Measurements from ENCODE around the gene XRN1. TPM values are rescaled to one million over a fixed set of nuclear protein-coding genes. Genes with fewer than 3 reads are reported as not detected.
"Not testable (repeated sequence)": the region's sequence is repeated elsewhere in the genome, so short reads cannot be mapped to it uniquely, and the experiment has no call there.

XRN1 gene
- total RNA-seq, 1 donor from 2014 or later = 51.4 TPM

GRCh38 chr3:142450881-142451280 is 3.0 kb upstream of the XRN1 start:
- peaks cover 6% of the 10 kb centered on the region for H3K4me1 Mint-ChIP-seq (ENCODE audit: low read depth)
- no peak for DNase-seq (ENCODE audit: low spot score)
- H3K27me3 Mint-ChIP-seq (ENCODE audit: low read depth) = no peaks in the 10 kb centered on the region
- peaks cover 30% of the 10 kb centered on the region for H3K36me3 Mint-ChIP-seq (ENCODE audit: low read depth)
- intact Hi-C loops (cut with micrococcal nuclease) = no loop called here
- no peak overlapping the region for H3K4me3 Mint-ChIP-seq (ENCODE audit: low read depth)
- no peak overlapping the region for H3K27ac Mint-ChIP-seq
- no peaks in the 10 kb centered on the region for H3K9me3 Mint-ChIP-seq

- no peak for DNase-seq (ENCODE audit: low spot score)
- Mint-ChIP-seq H3K27me3 (ENCODE audit: low read depth) (no peaks in the 10 kb centered on the region), H3K4me1 (ENCODE audit: low read depth) (peaks cover 12% of the 10 kb centered on the region), H3K36me3 (ENCODE audit: low read depth) (peaks cover 34% of the 10 kb centered on the region), H3K4me3 (ENCODE audit: low read depth) (no peak overlapping the region), H3K9me3 (no peaks in the 10 kb centered on the region), H3K27ac (no peak overlapping the region)
- intact Hi-C loops (cut with micrococcal nuclease) = no loop called here
Observed at GRCh38 chr3:142450189-142450588, 2.4 kb upstream of the XRN1 start.

- peaks cover 21% of the 10 kb centered on the region for H3K4me1 Mint-ChIP-seq (ENCODE audit: low read depth)
- intact Hi-C loops (cut with micrococcal nuclease) = loop anchor here (1.0 to 10.0 kb wide), 8 partner anchors 53 to 1525 kb away; partner anchors contain the start of genes DIPK2A, RNF7, TFDP2 and TRPC1
- peak; percentile 41 for DNase-seq (ENCODE audit: low spot score)
- H3K27ac Mint-ChIP-seq = peak overlapping the region; percentile 96
- peaks cover 42% of the 10 kb centered on the region for H3K36me3 Mint-ChIP-seq (ENCODE audit: low read depth)
- no peaks in the 10 kb centered on the region for H3K27me3 Mint-ChIP-seq (ENCODE audit: low read depth)
- peak overlapping the region; percentile 91 for H3K4me3 Mint-ChIP-seq (ENCODE audit: low read depth)
- no peaks in the 10 kb centered on the region for H3K9me3 Mint-ChIP-seq
Observed at GRCh38 chr3:142447301-142447851, 461 bp downstream of the XRN1 start.

GRCh38 chr3:142445816-142446254 is 2.0 kb downstream of the XRN1 start:
- peak; percentile 24 for DNase-seq (ENCODE audit: low spot score)
- peak overlapping the region; percentile 91 for H3K4me3 Mint-ChIP-seq (ENCODE audit: low read depth)
- peak overlapping the region; percentile 96 for H3K27ac Mint-ChIP-seq
- no peaks in the 10 kb centered on the region for H3K27me3 Mint-ChIP-seq (ENCODE audit: low read depth)
- intact Hi-C loops (cut with micrococcal nuclease) = loop anchor here (1.0 to 10.0 kb wide), 8 partner anchors 55 to 1526 kb away; partner anchors contain the start of genes ATR, DIPK2A, RNF7 and TFDP2
- no peaks in the 10 kb centered on the region for H3K9me3 Mint-ChIP-seq
- peaks cover 21% of the 10 kb centered on the region for H3K4me1 Mint-ChIP-seq (ENCODE audit: low read depth)
- peaks cover 36% of the 10 kb centered on the region for H3K36me3 Mint-ChIP-seq (ENCODE audit: low read depth)

GRCh38 chr3:142444343-142444742 is 3.5 kb downstream of the XRN1 start:
- Mint-ChIP-seq H3K9me3 (no peaks in the 10 kb centered on the region), H3K4me1 (ENCODE audit: low read depth) (peaks cover 21% of the 10 kb centered on the region), H3K4me3 (ENCODE audit: low read depth) (no peak overlapping the region), H3K36me3 (ENCODE audit: low read depth) (peaks cover 33% of the 10 kb centered on the region), H3K27me3 (ENCODE audit: low read depth) (no peaks in the 10 kb centered on the region), H3K27ac (no peak overlapping the region)
- intact Hi-C loops (cut with micrococcal nuclease) = loop anchor here (10.0 kb wide), 1 partner anchor 300 kb away; the partner anchor contains the start of gene TFDP2
- no peak for DNase-seq (ENCODE audit: low spot score)

GRCh38 chr3:142443060-142443459 is 4.8 kb downstream of the XRN1 start:
- Mint-ChIP-seq H3K36me3 (ENCODE audit: low read depth) (peaks cover 32% of the 10 kb centered on the region), H3K4me1 (ENCODE audit: low read depth) (peaks cover 20% of the 10 kb centered on the region)
- not testable (repeated sequence) for H3K4me3 Mint-ChIP-seq (ENCODE audit: low read depth); H3K9me3 Mint-ChIP-seq; DNase-seq (ENCODE audit: low spot score); H3K27me3 Mint-ChIP-seq (ENCODE audit: low read depth); H3K27ac Mint-ChIP-seq
- intact Hi-C loops (cut with micrococcal nuclease) = loop anchor here (10.0 kb wide), 1 partner anchor 298 kb away; the partner anchor contains the start of gene TFDP2

GRCh38 chr3:142439499-142440220 is 8.2 kb downstream of the XRN1 start:
- not testable (repeated sequence) for H3K27ac Mint-ChIP-seq; H3K4me3 Mint-ChIP-seq (ENCODE audit: low read depth); H3K9me3 Mint-ChIP-seq; DNase-seq (ENCODE audit: low spot score); H3K27me3 Mint-ChIP-seq (ENCODE audit: low read depth)
- H3K36me3 Mint-ChIP-seq (ENCODE audit: low read depth) = peaks cover 25% of the 10 kb centered on the region
- intact Hi-C loops (cut with micrococcal nuclease) = loop anchor here (10.0 kb wide), 1 partner anchor 295 kb away; the partner anchor contains the start of gene TFDP2
- H3K4me1 Mint-ChIP-seq (ENCODE audit: low read depth) = peaks cover 17% of the 10 kb centered on the region

GRCh38 chr3:142438096-142438495 is 9.7 kb downstream of the XRN1 start:
- H3K27me3 Mint-ChIP-seq (ENCODE audit: low read depth); intact Hi-C loops (cut with micrococcal nuclease); DNase-seq (ENCODE audit: low spot score); H3K27ac Mint-ChIP-seq; H3K9me3 Mint-ChIP-seq; H3K4me3 Mint-ChIP-seq (ENCODE audit: low read depth): not testable (repeated sequence)
- Mint-ChIP-seq H3K36me3 (ENCODE audit: low read depth) (peaks cover 18% of the 10 kb centered on the region), H3K4me1 (ENCODE audit: low read depth) (peaks cover 11% of the 10 kb centered on the region)

- H3K27ac Mint-ChIP-seq = no peak overlapping the region
- DNase-seq (ENCODE audit: low spot score) = no peak
- no peak overlapping the region for H3K4me3 Mint-ChIP-seq (ENCODE audit: low read depth)
- intact Hi-C loops (cut with micrococcal nuclease) = no loop called here
- H3K27me3 Mint-ChIP-seq (ENCODE audit: low read depth) = no peaks in the 10 kb centered on the region
- peaks cover 22% of the 10 kb centered on the region for H3K36me3 Mint-ChIP-seq (ENCODE audit: low read depth)
- no peaks in the 10 kb centered on the region for H3K9me3 Mint-ChIP-seq
- peaks cover 11% of the 10 kb centered on the region for H3K4me1 Mint-ChIP-seq (ENCODE audit: low read depth)
Observed at GRCh38 chr3:142436951-142437585, 10.8 kb downstream of the XRN1 start.

- Mint-ChIP-seq H3K27me3 (ENCODE audit: low read depth) (no peaks in the 10 kb centered on the region), H3K36me3 (ENCODE audit: low read depth) (peaks cover 37% of the 10 kb centered on the region), H3K4me1 (ENCODE audit: low read depth) (peaks cover 20% of the 10 kb centered on the region), H3K4me3 (ENCODE audit: low read depth) (no peak overlapping the region), H3K9me3 (no peaks in the 10 kb centered on the region), H3K27ac (no peak overlapping the region)
- no peak for DNase-seq (ENCODE audit: low spot score)
- intact Hi-C loops (cut with micrococcal nuclease) = no loop called here
Observed at GRCh38 chr3:142434503-142434902, 13.3 kb downstream of the XRN1 start.

- DNase-seq (ENCODE audit: low spot score) = no peak
- Mint-ChIP-seq H3K4me1 (ENCODE audit: low read depth) (peaks cover 19% of the 10 kb centered on the region), H3K4me3 (ENCODE audit: low read depth) (no peak overlapping the region), H3K27me3 (ENCODE audit: low read depth) (no peaks in the 10 kb centered on the region), H3K36me3 (ENCODE audit: low read depth) (peaks cover 44% of the 10 kb centered on the region), H3K27ac (no peak overlapping the region), H3K9me3 (no peaks in the 10 kb centered on the region)
- intact Hi-C loops (cut with micrococcal nuclease) = no loop called here
Observed at GRCh38 chr3:142433110-142433509, 14.7 kb downstream of the XRN1 start.

GRCh38 chr3:142429582-142429981 is 18.3 kb downstream of the XRN1 start:
- H3K4me1 Mint-ChIP-seq (ENCODE audit: low read depth) = peaks cover 12% of the 10 kb centered on the region
- H3K36me3 Mint-ChIP-seq (ENCODE audit: low read depth) = peaks cover 47% of the 10 kb centered on the region
- intact Hi-C loops (cut with micrococcal nuclease) = no loop called here
- DNase-seq (ENCODE audit: low spot score) = no peak
- H3K27me3 Mint-ChIP-seq (ENCODE audit: low read depth) = no peaks in the 10 kb centered on the region
- H3K9me3 Mint-ChIP-seq = no peaks in the 10 kb centered on the region
- no peak overlapping the region for H3K4me3 Mint-ChIP-seq (ENCODE audit: low read depth)
- H3K27ac Mint-ChIP-seq = no peak overlapping the region

- intact Hi-C loops (cut with micrococcal nuclease) = no loop called here
- no peak overlapping the region for H3K27ac Mint-ChIP-seq
- H3K36me3 Mint-ChIP-seq (ENCODE audit: low read depth) = peaks cover 40% of the 10 kb centered on the region
- H3K9me3 Mint-ChIP-seq = no peaks in the 10 kb centered on the region
- DNase-seq (ENCODE audit: low spot score) = no peak
- no peaks in the 10 kb centered on the region for H3K27me3 Mint-ChIP-seq (ENCODE audit: low read depth)
- no peak overlapping the region for H3K4me3 Mint-ChIP-seq (ENCODE audit: low read depth)
- H3K4me1 Mint-ChIP-seq (ENCODE audit: low read depth) = peaks cover 5% of the 10 kb centered on the region
Observed at GRCh38 chr3:142424754-142425153, 23.1 kb downstream of the XRN1 start.

Data from activated T-helper 2 cell treated with anti-CD3 and anti-CD28 coated beads, Interferon-gamma antibody, Interleukin-2, Interleukin-4, amounts not matched to agents 10 μg/mL and 5 μg/mL and 100 μg/mL, durations not matched to agents 14 hours and 24 hours and 36 hours (primary cell).